KMS-11 (cell line): ENCODE results near the gene RHBDF1.

Source experiments
- H2AFZ ChIP-seq: fragments of 200-600 bp; sonication (generic); 2 replicates; pipeline ENCODE4 v1.6.1; 2016; ENCODE audit warnings: antibody characterized with exemption, mixed run types, low read depth
- H3K27ac ChIP-seq: fragments of 200-600 bp; sonication (generic); 2 replicates; pipeline ENCODE4 v1.6.1; 2016; ENCODE audit warnings: mild to moderate bottlenecking, mixed run types
- H3K27me3 ChIP-seq: fragments of 200-600 bp; sonication (generic); 2 replicates; pipeline ENCODE4 v1.6.1; 2017; ENCODE audit warnings: mild to moderate bottlenecking, low read depth, mixed run types, moderate library complexity; ENCODE audit not compliant: insufficient read depth
- H3K36me3 ChIP-seq: fragments of 200-600 bp; sonication (generic); 2 replicates; pipeline ENCODE4 v1.6.1; 2017; ENCODE audit warnings: mild to moderate bottlenecking, mixed run types; ENCODE audit not compliant: insufficient read depth
- H3K4me1 ChIP-seq: fragments of 200-600 bp; sonication (generic); 2 replicates; pipeline ENCODE4 v1.6.1; 2016; ENCODE audit warnings: mild to moderate bottlenecking, low read depth, mixed run types; ENCODE audit not compliant: poor library complexity, severe bottlenecking
- H3K4me2 ChIP-seq: fragments of 200-600 bp; sonication (generic); 2 replicates; pipeline ENCODE4 v1.7.0; 2016; ENCODE audit warnings: mild to moderate bottlenecking, mixed run types
- H3K4me3 ChIP-seq: fragments of 200-600 bp; sonication (generic); IDR thresholded peaks from 2 replicates; pipeline ENCODE4 v1.6.1; 2017; ENCODE audit warnings: low read depth, low read length, mixed read lengths; ENCODE audit not compliant: insufficient read depth
- H3K79me2 ChIP-seq: fragments of 200-600 bp; sonication (generic); 2 replicates; pipeline ENCODE4 v1.6.1; 2016; ENCODE audit warnings: low read depth, mixed run types; ENCODE audit not compliant: insufficient read depth
- H3K9ac ChIP-seq: fragments of 200-600 bp; sonication (generic); 2 replicates; pipeline ENCODE4 v1.6.1; 2016; ENCODE audit warnings: mild to moderate bottlenecking, mixed run types
- H4K20me1 ChIP-seq: fragments of 200-600 bp; sonication (generic); 2 replicates; pipeline ENCODE4 v1.6.1; 2016; ENCODE audit warnings: mild to moderate bottlenecking, mixed run types; ENCODE audit not compliant: insufficient read depth
- CTCF ChIP-seq: fragments of 200-600 bp; sonication (generic); conservative IDR thresholded peaks from 2 replicates; pipeline ENCODE4 v1.6.1; 2017; ENCODE audit warnings: low read depth, mild to moderate bottlenecking, antibody characterized with exemption, low read length, moderate library complexity, mixed read lengths

The RHBDF1 gene

DNA sequence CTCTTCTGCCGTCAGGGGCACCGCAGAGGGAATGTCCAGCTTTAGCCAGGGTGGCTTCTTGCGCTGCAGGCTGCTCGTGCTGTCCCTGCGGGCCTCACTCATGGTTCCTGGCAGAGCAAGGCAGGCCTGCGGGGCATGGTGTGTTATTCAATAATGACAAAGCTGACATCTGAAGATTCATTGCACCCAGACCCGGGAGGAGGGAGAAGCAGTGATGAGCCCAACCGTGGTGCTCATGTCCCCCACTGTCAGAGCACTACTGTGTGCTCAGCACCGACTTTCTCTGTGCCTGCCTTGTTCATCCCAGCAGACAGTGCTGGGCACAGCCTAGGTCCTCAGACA lies 7.5 kb downstream of the RHBDF1 start:
- Histone ChIP-seq H3K27ac (no peak overlapping the region), H4K20me1 (no peaks in the 10 kb centered on the region), H3K4me2 (no peak overlapping the region), H3K36me3 (no peaks in the 10 kb centered on the region), H3K4me1 (peaks cover 10% of the 10 kb centered on the region), H2AFZ (no peak overlapping the region), H3K4me3 (no peak overlapping the region), H3K9ac (no peak overlapping the region), H3K79me2 (no peaks in the 10 kb centered on the region), H3K27me3 (no peaks in the 10 kb centered on the region)
- TF ChIP-seq CTCF: no peak

- Histone ChIP-seq H3K9ac (no peak overlapping the region), H3K4me1 (peaks cover 10% of the 10 kb centered on the region), H3K27me3 (no peaks in the 10 kb centered on the region), H3K27ac (no peak overlapping the region), H3K36me3 (no peaks in the 10 kb centered on the region), H3K79me2 (no peaks in the 10 kb centered on the region), H3K4me2 (no peak overlapping the region), H2AFZ (no peak overlapping the region), H3K4me3 (no peak overlapping the region), H4K20me1 (no peaks in the 10 kb centered on the region)
- no peak for TF ChIP-seq CTCF
Measured at GRCh38 chr16:63998-64913, 8.2 kb downstream of the RHBDF1 start.

GRCh38 chr16:63466-63865 lies 9.0 kb downstream of the RHBDF1 start:
- Histone ChIP-seq H3K36me3 (no peaks in the 10 kb centered on the region), H3K27ac (no peak overlapping the region), H3K4me2 (no peak overlapping the region), H3K4me1 (peaks cover 10% of the 10 kb centered on the region), H3K9ac (no peak overlapping the region), H3K27me3 (no peaks in the 10 kb centered on the region), H4K20me1 (no peaks in the 10 kb centered on the region), H3K79me2 (no peaks in the 10 kb centered on the region), H2AFZ (no peak overlapping the region), H3K4me3 (no peak overlapping the region)
- no peak for TF ChIP-seq CTCF

- Histone ChIP-seq H3K79me2 (no peaks in the 10 kb centered on the region), H2AFZ (no peak overlapping the region), H3K27ac (no peak overlapping the region), H3K9ac (no peak overlapping the region), H3K27me3 (no peaks in the 10 kb centered on the region), H4K20me1 (no peaks in the 10 kb centered on the region), H3K4me3 (no peak overlapping the region), H3K4me1 (peaks cover 10% of the 10 kb centered on the region), H3K36me3 (no peaks in the 10 kb centered on the region), H3K4me2 (no peak overlapping the region)
- no peak for TF ChIP-seq CTCF
Measured at GRCh38 chr16:62968-63391, 9.5 kb downstream of the RHBDF1 start.
